Measurements from ENCODE around the gene PRAC2.

GRCh38 chr17:48678141-48678971 is 44.6 kb upstream of the PRAC2 start:
- TF ChIP-seq POLR2A (IDR thresholded peaks at IDR 0.05): no peak
- no peak for TF ChIP-seq EP300 (IDR thresholded peaks at IDR 0.05; ENCODE audit: low read depth)
- TF ChIP-seq CTCF (IDR thresholded peaks at IDR 0.05): peak; percentile 86 to 95 (median 92)

All from transverse colon (tissue), 3 donors.